Right ventricle myocardium superior (tissue), 1 donor: Measurements from ENCODE around the gene KCNIP4. TPM values are rescaled to one million over a fixed set of nuclear protein-coding genes. Genes with fewer than 3 reads are reported as not detected.
A peak's percentile ranks its signal among the peaks of the same experiment; 100 is the strongest.
"Not testable (repeated sequence)": the region's sequence is repeated elsewhere in the genome, so short reads cannot be mapped to it uniquely, and the experiment has no call there.

Experiments used
- ATAC-seq: fragments of 200-7000 bp; cut with Tn5 transposase; one replicate; pipeline ENCODE4 v1.9.1; 2020; ENCODE audit warnings: mild to moderate bottlenecking; ENCODE audit not compliant: poor library complexity
- DNase-seq: peaks from one replicate; pipeline ENCODE4 v3.0.0-alpha.2; 2020
- intact Hi-C: fragments of 100-400 bp; cut with DNase I; formaldehyde crosslinking; loops from one replicate; pipeline ENCODE4 v1.11.2; 2022
- total RNA-seq: library from RNA; stranded (reverse); fragmentation: NEBNext Ultra II Directional; extraction: Animal tissue kit (Norgen Biotek cat#: 25700); gene quantifications from one replicate; pipeline ENCODE4 v1.2.1, GENCODE V29; 2021
- donor health status: DM: no; HTN: yes; CAD: no; lungs with severe emphysema.

KCNIP4 gene
- total RNA-seq, 1 donor from 2014 or later, result not detected

DNA sequence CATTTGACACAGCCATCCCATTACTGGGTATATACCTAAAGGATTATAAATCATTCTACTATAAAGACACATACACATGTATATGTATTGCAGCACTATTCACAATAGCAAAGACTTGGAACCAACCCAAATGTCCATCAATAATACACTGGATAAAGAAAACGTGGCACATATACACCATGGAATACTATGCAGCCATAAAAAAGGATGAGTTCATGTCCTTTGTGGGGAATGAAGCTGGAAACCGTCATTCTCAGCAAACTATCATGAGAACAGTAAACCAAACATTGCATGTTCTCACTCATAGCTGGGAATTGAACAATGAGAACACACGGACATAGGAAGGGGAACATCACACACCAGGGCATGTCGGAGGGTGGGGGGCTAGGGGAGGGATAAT is 1202.6 kb downstream of the KCNIP4 start:
- not testable (repeated sequence) for ATAC-seq

DNA sequence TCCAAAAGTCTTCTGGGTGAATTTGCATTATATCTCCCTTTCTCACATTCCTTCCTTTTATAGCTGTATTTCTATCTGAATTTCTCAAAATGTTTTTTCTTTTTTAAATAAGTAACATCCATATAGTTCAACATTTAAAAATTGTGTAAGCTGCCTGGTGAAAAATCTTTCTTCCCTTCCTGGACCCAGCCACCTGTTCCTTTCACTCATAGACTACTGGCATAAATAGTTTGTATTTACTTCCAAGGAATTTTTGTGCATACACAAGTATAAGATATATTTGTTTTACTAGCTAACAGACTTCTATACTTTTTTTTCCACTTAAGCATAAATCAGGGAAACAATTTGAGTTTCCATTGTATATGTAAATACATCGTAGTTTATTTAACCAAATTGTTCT is 1212.6 kb downstream of the KCNIP4 start:
- no peak for ATAC-seq
- intact Hi-C loops, result no loop called here
- no peak for DNase-seq

More for the DNA sequence above, 1202.6 kb downstream of the KCNIP4 start:
- DNase-seq, intact Hi-C loops: not testable (repeated sequence)

DNA sequence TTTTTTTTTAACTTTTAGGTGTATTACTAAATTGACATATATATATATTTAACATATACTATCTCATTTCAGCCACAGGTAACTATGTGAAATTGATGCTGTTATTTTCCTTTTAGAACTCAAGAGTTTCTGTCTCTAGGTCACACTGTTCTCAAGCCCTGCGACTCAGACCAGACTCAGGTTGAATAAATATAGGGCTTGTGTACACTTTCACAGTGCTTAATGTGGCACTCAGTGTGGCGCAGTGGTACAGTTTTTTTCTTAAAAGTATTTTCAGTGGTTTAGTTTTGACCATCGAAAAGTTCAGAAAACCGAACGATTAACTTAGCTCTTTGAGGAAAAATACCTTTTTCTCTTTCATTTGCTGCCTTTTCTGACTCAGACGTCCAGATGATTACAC is 1223.7 kb downstream of the KCNIP4 start:
- ATAC-seq (no peak), DNase-seq (no peak)
- intact Hi-C loops, result no loop called here

DNA sequence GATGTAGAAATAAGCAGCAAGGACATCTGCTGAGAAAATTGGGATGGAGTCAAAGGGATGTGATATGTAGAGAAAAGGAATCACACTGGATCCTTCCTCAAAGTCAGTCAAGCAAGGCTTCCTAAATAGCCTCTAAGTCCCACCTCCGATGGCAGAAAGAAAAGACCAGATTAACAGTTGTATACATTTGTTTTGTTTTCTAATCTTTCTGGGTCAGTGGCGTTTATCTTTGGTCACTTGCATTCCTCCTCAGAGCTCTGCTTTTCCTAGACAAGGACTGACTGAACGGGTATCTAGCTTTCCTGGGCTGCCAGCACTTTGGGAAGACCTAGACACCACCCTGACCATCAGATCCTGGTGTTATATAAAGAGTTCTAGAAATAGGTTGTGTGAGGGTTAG is 1225.1 kb downstream of the KCNIP4 start:
- DNase-seq (no peak), ATAC-seq (no peak)
- intact Hi-C loops, result no loop called here

DNA sequence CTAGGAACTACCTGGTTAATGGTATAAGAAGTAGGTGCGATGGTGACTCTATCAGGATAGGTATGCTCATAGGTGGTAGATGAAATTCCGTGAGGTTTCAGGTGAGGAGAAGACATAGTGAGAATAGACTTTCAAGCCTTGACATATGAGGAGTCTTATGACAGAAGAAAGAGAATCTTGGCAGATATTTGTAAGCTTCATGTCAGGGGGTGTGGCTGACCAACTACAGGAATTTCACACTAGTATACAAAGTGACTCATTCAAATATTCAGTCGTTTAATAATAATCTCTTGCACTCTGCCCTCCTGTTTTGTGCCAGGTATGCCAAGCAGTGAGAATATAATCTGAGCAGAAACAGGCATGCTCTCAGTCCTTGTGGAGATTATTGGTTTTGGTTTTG is 1225.6 kb downstream of the KCNIP4 start:
- intact Hi-C loops, result no loop called here

DNA sequence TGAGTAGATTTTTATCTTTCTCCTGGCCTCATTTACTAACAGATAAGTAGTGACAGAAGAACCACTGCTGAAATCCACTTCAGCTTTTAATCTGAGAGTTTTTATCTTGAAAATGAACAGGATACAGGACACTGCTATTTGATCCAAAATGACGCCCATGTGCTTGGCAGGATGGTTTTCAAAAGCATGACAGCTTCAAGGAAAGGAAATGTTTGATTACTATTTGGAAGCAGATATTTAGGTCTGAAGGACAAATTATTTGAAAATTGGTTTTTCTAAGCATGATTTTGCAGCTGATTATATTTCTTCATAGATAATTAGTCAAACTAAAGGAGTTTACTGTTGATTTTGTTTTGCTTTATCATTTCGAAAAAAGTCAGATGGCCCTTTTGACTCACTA is 1237.2 kb downstream of the KCNIP4 start:
- intact Hi-C loops, result no loop called here

More for the DNA sequence above, 1225.6 kb downstream of the KCNIP4 start:
- DNase-seq (no peak), ATAC-seq (no peak)

DNA sequence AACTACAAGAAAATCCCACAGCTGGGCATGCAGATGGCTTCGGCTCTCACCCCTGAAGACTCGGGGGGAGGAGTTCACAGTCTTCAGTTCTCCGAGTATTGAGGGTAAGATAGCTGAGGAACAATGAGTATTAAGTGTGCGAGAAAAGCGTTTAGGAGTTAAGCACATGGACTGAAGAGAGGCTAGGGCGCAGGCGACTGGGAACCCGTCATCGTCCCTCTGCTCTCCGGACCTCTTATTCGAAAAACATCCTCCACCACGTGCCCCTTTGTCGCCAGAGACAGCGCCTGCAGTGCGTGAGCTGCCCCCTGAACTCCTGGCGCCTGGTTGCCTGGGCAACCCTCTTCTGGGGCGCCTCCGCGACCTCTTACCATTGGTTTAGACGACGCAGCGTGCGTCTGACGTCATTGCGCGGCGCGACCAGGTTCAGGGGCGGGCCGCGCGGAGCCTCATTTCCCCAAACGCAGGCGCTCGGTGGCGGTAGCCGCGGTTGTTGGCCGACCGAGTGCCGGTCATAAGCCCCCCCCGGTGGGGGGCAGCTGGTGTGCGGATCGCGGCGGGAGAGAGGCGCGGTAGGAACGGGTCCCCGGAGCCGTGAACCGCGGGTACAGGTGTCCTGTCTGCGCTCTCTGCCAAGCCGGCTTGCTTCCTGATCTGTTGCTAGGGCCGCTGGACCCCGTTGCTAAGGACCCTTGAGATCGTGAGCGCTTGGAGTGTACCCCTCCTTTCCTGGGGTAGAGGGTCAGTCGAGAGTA is 1248.4 kb downstream of the KCNIP4 start, which contains the start of gene PACRGL:
TSS of gene PACRGL (plus strand) at position 452 of the 755 bp plus-strand sequence. CDS start 4,024 bp downstream, outside the sequence.
- intact Hi-C loops, result no loop called here
- ATAC-seq (peak; percentile 100), DNase-seq (peak; percentile 98)

More for the DNA sequence above, 1237.2 kb downstream of the KCNIP4 start:
- no peak for DNase-seq
- ATAC-seq, result no peak

DNA sequence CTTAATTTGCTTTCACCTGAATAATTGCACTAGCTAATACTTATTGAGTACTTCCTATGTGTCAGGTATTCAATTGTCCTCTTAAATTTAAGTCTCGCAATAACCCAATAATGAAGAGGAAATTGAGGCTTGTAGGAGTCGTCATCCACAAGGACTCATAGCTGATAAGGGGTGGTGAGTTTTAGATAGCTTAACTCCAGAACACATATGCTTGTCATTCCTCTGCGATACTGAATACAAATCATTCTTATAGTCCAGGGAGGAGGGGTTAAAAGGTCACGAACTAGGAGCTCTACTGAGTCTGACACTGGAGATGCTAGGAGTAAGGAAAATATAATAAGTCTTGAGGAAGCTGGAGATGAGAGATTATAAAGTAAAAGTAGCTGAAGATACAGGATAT is 1249.8 kb downstream of the KCNIP4 start:
- no peak for DNase-seq
- intact Hi-C loops, result no loop called here
- ATAC-seq, result no peak

DNA sequence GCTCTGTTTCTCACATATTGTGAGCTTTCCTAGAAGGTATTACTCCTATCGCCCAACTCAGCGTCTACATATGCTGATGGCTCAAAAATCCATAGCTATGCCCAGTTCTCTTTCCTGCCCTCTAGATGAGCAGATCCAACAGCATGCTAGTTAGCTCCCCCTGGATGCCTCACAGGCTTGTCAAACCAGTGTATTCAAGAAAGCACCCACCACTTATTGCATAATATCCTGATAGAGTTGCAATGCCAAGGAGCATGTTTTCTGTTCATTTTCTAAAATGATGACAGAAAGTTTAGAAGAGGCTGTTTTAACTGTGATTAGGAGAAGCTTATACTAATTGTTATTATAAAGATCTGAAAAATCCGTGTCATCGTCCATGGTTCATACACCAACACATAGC is 1250.2 kb downstream of the KCNIP4 start:
- intact Hi-C loops, result no loop called here
- ATAC-seq (no peak), DNase-seq (no peak)

DNA sequence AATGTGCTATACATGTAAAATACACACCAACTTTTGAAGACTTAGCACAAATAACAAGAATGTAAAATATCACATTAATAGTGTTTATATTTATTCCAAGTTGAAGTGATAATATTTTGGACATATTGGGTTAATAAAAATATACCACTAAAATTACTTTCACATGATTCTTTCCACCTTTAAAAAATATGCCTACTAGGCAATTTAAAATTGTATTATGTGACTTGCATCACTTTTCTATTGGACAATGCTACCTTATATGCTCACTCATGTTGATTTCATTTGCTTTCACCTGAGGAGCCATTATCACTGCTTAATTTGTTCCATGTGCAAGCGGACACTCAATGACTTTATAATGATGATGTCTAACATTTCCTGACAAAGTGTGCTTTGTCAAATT is 1251.8 kb downstream of the KCNIP4 start:
- intact Hi-C loops, result no loop called here
- DNase-seq, result no peak
- no peak for ATAC-seq

DNA sequence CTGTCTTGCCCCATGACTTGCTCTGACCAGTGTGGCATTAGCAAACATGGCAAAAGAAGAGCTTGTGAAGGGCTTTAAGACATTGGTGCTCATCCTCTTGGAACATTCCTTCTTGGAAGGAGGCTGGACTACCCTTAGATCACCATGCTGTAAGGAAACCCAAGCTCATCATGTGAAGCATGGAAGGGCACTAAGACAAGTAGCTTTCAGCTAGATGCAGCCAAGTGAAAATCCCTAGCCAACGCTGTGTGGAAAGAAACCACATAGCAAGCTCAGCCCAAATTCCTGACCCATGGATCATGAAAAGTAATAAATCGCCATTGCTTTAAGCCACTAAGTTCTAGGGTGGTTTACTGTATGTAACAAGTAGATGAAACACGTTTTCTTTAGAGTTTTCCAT is 1260.7 kb downstream of the KCNIP4 start:
- DNase-seq (no peak), ATAC-seq (no peak)
- intact Hi-C loops, result loop anchor here (10.0 kb wide), 2 partner anchors 263 to 2003 kb away; no protein-coding TSS in a partner anchor

DNA sequence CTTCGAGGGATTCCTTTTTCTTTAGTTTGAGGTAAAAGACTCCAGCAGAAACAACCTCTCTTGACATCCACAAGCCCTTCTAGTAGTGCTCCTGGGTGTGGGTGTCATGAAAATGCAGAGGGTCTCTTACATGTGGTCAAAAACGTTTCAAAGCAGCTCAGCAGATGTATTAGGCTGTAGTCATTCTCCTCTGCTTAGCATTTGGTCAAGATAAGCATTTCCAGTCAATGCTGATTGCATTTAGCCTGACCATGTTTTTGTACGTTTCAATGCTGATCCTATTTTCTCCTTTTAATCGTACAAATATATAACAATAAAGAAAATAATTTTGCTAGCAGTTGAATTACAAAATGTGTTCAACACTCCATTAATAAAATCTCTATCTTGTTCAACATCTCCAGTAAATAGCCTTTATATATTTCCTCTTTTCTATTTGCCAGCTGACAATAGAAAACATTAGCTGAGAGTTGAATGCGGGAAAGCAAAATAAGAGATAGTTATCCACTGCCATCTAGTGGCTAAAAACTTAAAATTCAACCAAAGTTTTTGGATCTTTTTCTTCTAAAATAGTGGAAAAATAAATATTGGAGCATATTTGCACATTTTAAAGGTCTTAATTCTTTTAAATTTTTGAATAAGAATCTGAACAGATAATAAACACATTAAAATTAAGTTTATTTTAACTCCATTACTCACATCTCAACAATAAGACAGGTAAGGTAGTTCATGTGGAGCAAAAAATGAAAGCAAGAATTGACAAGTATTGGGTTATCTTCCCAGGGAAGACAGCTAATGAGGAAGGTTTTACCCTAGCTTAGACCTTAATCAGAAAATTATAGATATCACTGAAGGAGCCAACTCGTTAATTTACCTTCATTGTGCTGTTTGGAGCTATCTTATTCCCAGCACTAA is 1263.5 kb downstream of the KCNIP4 start:
- no peak for DNase-seq
- ATAC-seq, result no peak
- intact Hi-C loops, result loop anchor here (10.0 kb wide), 2 partner anchors 260 to 2000 kb away; no protein-coding TSS in a partner anchor

DNA sequence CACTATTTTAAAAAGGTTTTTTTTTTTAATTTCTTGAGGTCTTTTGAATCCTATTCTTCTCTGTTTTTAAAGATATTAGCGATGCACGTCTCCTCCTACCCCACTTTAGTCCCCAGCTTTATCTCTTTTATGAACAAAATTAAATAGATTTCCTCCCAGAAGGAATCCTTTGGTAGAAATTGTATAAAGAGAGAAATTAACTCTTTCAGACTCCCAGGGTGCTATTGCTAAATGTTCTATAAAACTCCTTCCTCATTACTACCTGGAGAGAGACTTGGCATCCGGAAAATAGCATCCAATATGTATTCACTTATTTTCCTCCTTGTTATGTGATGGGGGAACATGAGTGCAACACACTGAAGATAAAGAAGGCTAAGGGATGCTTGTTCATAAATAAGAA is 1264.8 kb downstream of the KCNIP4 start:
- intact Hi-C loops, result loop anchor here (10.0 kb wide), 2 partner anchors 259 to 1999 kb away; no protein-coding TSS in a partner anchor
- no peak for DNase-seq
- no peak for ATAC-seq

DNA sequence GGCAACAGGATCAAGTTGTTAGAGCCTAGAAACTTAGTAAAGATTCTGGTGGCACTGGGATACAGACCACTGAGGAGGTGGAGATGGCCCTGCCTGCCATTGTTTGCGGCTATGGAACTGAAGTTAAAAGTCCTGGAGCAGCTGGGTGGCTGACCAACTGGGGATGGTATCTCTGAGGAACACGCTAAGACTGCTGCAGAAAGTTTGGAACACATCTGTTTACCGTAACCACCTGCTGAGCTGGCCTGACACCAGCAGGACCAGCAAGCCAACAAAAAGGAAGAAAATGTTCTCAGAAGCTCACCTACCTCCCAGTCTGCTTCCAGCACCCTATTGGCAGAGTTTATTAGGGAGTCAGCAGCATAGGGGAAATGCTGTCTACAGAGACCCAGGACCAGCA is 1265.7 kb downstream of the KCNIP4 start:
- ATAC-seq (no peak), DNase-seq (no peak)
- intact Hi-C loops, result loop anchor here (10.0 kb wide), 2 partner anchors 258 to 1998 kb away; no protein-coding TSS in a partner anchor

DNA sequence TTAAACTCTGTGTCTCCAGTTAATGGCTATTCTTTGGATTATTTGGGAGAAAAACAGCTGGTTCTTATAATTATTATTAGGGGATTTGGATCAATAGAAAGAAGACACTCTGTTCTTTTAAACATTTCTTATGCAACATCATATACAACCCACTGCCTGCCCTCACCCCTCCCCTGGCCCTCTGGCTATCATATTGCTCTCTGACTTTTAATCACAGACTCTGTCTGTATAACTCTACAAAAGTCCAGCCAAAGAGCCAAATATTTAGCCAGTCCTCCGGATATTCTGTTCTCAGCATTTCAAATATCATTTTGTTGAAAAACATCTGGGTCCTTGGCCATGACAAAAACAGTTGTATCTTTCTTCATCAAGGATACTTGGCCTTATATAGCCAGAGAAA is 1267.3 kb downstream of the KCNIP4 start:
- ATAC-seq (no peak), DNase-seq (no peak)
- intact Hi-C loops, result loop anchor here (10.0 kb wide), 2 partner anchors 256 to 1996 kb away; no protein-coding TSS in a partner anchor

DNA sequence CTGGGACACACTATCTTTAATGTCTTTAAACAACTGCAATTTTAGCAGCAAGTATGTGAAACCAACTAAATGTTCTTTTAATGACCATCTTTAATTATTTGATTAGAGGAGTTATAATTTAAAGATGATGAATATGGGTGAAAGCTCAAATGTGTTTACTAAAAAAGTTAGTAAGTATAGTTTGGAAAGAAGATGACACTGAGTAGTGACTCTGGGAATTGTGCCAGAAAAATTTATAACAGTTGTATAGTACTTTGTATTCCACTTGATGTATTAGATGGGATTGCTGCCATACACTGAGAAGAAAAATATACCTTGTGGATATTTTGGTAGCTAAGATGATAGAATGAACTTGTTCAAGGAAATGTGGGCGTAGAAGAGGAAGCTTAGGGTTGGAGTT is 1267.8 kb downstream of the KCNIP4 start:
- no peak for ATAC-seq
- intact Hi-C loops, result loop anchor here (10.0 kb wide), 2 partner anchors 256 to 1996 kb away; no protein-coding TSS in a partner anchor
- DNase-seq, result no peak

DNA sequence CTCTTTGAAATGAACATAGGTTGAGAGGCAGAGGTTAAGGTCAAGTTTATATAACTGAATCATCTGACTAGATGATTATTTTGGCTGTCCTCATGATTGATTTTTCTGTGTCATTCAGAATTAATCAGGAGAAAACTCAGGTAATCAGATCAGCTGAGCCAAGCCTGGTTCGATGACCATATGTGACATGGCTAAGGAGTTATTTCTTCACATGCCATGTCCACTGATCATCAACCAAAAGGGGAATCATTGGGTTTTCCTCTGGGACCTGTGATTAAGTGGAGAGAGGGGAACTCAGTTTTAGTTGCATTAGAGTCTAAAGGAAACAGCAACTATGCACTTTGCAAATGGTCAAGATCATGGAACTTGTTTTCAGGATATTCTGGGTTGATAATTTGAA is 1268.6 kb downstream of the KCNIP4 start:
- DNase-seq, result no peak
- no peak for ATAC-seq
- intact Hi-C loops, result loop anchor here (10.0 kb wide), 2 partner anchors 255 to 1995 kb away; no protein-coding TSS in a partner anchor
